Right atrium auricular region (tissue), 2 donors: ENCODE results near the gene BAG5. TPM values are rescaled to one million over a fixed set of nuclear protein-coding genes. Genes with fewer than 3 reads are reported as not detected.
A peak's percentile ranks its signal among the peaks of the same experiment; 100 is the strongest.

Experiments used
- DNase-seq: peaks from one replicate; pipeline ENCODE4 v3.0.0-alpha.2; 2019; ENCODE audit warnings: low spot score
- H3K27ac ChIP-seq, 2 donors: fragments of 200-600 bp; sonication (generic); 1 replicate in 1 of 2; 2 replicates in 1 of 2; pipeline ENCODE4 v1.5.1; 2016 to 2019
- H3K27me3 ChIP-seq, 2 donors: fragments of 200-600 bp; sonication (generic); one replicate each; pipeline versions ENCODE4 v1.5.1 to v1.6.0; 2017 to 2019
- H3K36me3 ChIP-seq: fragments of 200-600 bp; sonication (generic); one replicate; pipeline ENCODE4 v1.5.1; 2016
- H3K4me1 ChIP-seq, 2 donors: fragments of 200-600 bp; sonication (generic); one replicate each; pipeline versions ENCODE4 v1.5.1 to v1.6.0; 2017 to 2019
- H3K4me3 ChIP-seq, 2 donors: fragments of 200-600 bp; sonication (generic); 1 replicate in 1 of 2; 2 replicates in 1 of 2; pipeline ENCODE4 v1.5.1; 2017 to 2019; ENCODE audit warnings: mild to moderate bottlenecking in 1 of 2, moderate library complexity in 1 of 2
- H3K9me3 ChIP-seq, 2 donors: fragments of 200-600 bp; sonication (generic); one replicate each; pipeline ENCODE4 v1.5.1; 2019
- total RNA-seq, 2 donors: library from RNA; depleted of rRNA; stranded (reverse); fragments of >200 nt; gene quantifications; one replicate each; pipeline ENCODE4 v1.1.0, GENCODE V29; 2016
- TF ChIP-seq, protein P1 (sequence below), 2 donors: fragments of 200-600 bp; sonication (generic); IDR thresholded peaks; one replicate each; pipeline ENCODE4 v1.5.1; 2019; ENCODE audit warnings: antibody characterized with exemption in 2 of 2

BAG5 gene
- total RNA-seq, 2 donors from 2014 or later: 16.1 to 17.7 TPM

DNA sequence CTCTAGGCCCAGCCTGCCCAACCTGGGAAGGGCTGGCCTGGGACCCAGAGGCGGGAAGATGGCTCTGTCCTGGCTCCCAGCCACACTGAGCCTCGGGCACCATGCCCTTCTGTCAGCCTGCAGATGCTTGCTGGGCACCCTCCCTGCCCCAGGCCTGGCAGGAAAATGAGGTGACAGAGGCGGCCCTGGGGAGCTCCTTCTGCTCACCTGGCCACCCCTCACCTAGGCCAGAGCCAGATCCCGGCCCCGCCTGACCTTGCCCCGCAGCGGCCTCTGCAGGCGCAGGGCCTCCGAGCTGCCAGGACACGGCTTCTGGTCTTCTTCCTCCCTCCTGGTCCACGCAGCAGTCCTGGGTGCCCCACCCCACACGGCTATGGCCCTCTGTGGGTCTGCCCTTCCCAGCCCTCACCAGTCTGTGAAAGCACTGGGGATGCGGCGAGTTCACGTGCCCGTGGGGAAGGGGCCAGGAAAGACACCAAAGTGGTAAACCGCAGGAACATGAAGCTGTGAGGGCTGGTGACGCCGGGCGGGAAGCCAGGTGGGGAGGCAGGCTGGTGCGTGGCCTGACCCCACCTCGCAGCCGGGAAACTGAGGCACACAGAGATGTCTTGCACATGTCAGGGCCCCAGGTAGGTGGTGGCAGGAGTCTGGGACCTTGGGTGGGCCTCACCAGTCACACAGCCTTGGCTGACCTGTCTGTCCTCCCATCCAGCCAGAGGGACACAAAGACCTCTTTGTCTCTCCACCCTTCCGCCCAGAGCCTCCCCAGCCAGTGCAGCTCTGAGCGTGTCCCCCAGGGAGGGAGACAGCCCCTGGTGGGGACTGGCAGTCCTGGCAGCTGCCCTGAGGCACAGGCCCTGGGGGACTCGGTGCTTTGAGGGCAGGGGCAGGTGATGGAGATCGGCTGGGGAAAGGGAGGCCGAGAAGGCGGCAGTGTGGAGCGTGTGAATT lies 12.8 kb downstream of the BAG5 start:
- TF ChIP-seq, protein P1, sequence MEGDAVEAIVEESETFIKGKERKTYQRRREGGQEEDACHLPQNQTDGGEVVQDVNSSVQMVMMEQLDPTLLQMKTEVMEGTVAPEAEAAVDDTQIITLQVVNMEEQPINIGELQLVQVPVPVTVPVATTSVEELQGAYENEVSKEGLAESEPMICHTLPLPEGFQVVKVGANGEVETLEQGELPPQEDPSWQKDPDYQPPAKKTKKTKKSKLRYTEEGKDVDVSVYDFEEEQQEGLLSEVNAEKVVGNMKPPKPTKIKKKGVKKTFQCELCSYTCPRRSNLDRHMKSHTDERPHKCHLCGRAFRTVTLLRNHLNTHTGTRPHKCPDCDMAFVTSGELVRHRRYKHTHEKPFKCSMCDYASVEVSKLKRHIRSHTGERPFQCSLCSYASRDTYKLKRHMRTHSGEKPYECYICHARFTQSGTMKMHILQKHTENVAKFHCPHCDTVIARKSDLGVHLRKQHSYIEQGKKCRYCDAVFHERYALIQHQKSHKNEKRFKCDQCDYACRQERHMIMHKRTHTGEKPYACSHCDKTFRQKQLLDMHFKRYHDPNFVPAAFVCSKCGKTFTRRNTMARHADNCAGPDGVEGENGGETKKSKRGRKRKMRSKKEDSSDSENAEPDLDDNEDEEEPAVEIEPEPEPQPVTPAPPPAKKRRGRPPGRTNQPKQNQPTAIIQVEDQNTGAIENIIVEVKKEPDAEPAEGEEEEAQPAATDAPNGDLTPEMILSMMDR (IDR thresholded peaks at IDR 0.05): no peak
- peak overlapping the region; percentile 90 to 98 for H3K27ac ChIP-seq
- H3K9me3 ChIP-seq: no peaks in the 10 kb centered on the region
- H3K4me3 ChIP-seq: peak overlapping the region in 1 of 2 donors; percentile 42
- no peak for DNase-seq
- H3K27me3 ChIP-seq: no peaks in the 10 kb centered on the region
- peaks cover 0 to 61% of the 10 kb centered on the region in 2 donors for H3K4me1 ChIP-seq
- no peaks in the 10 kb centered on the region for H3K36me3 ChIP-seq

DNA sequence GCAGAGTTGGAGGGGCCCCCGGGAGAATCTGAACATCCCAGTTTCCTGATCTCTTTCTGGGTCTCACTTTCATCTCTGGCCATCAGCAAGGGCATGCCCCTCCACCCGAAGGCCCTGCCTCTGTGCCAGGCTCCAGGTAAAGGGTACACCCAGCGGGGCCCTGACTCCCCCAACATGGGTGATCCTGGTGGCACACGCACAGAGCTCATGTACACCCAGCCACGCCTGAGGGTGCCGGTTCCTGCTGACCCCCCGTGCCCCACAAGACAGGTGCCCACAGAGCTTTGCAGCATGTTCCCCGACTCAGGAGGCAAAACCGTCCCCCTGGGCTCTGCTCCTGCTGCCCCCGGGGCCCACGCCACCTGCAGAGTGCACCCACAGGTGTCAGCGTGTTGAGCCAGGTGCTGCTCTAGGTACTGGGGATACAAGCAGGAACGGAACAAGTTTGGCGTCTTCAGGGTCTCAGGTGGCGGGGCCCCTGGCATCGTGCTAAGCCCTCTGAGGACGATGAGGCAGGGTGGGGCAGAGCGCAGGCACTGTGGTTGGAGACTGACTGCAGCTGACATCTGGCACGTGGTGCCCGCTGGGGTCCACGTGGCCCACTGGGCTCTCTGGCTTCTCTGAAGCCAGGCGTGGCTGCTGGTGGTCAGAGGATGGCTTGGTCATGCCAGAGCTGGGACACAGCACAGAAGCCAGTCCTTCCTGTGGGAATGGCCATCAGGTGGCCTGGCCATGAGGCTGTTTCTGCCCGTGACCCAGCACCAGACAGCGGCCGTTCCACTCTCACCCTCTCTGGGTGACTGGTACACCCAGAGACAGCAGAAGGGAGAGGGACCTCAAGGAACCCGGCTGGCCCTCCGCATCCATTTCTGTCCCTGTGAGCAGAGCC lies 13.8 kb downstream of the BAG5 start:
- TF ChIP-seq, protein P1 (IDR thresholded peaks at IDR 0.05): no peak
- no peak for DNase-seq
- no peaks in the 10 kb centered on the region for H3K27me3 ChIP-seq
- H3K9me3 ChIP-seq: no peaks in the 10 kb centered on the region
- H3K4me1 ChIP-seq: peaks cover 0 to 69% of the 10 kb centered on the region in 2 donors
- peak overlapping the region; percentile 90 to 98 for H3K27ac ChIP-seq
- H3K36me3 ChIP-seq: no peaks in the 10 kb centered on the region
- no peak overlapping the region for H3K4me3 ChIP-seq

DNA sequence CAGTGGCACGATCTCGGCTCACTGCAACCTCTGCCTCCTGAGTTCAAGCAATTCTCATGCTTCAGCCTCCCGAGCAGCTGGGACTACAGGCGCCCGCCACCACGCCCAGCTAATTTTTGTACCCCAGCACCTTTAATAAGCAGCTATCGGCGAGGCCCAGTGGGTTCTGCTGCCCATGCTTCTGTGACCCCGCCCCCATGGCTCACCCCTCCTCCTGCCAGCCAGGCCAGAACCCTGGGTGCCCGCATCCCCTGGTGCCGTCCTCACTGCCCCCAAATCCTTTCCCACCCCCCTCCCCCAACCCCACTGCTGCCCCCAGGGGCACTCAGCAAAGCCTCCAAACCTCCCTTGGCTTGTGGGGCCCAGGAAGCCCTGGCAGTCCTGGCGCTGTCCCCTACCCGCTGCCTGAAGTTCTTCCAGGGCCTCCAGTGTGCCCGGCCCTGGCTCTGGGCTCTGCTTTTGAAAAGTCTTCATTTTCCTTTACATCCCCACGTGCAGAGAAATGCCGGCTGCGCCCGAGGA lies 14.5 kb downstream of the BAG5 start:
- DNase-seq: no peak
- Histone ChIP-seq H3K27me3 (no peaks in the 10 kb centered on the region), H3K36me3 (no peaks in the 10 kb centered on the region), H3K9me3 (no peaks in the 10 kb centered on the region), H3K4me1 (peaks cover 0 to 70% of the 10 kb centered on the region in 2 donors), H3K4me3 (no peak overlapping the region), H3K27ac (no peak overlapping the region)
- TF ChIP-seq, protein P1 (IDR thresholded peaks at IDR 0.05): no peak

DNA sequence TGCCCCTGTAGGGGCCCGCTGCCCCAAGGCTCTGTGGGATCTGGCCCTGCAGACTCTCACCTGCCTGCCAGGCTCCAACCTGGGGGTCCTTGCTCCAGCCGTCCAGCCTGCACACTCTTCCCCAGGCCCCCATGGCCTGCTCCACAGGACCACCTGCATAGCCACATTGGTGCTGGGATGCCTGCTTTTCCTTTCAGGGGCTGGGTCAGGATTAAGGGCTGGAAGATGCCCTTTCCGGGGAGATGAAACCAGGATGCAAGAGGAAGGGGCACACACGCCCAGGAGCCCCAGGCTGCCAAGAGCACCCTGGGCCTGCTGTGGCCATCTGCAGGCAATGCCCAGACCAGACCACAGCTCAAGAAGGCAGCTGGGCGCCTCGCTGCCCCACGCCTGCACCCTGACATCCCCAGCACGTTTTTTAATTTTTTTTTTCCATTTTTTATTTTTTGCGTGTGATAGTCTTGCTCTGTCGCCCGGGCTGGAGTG lies 15.0 kb downstream of the BAG5 start:
- no peaks in the 10 kb centered on the region for H3K36me3 ChIP-seq
- TF ChIP-seq, protein P1 (IDR thresholded peaks at IDR 0.05): no peak
- no peaks in the 10 kb centered on the region for H3K9me3 ChIP-seq
- no peak overlapping the region for H3K27ac ChIP-seq
- no peaks in the 10 kb centered on the region for H3K27me3 ChIP-seq
- no peak for DNase-seq
- H3K4me1 ChIP-seq: peaks cover 0 to 70% of the 10 kb centered on the region in 2 donors
- H3K4me3 ChIP-seq: no peak overlapping the region

DNA sequence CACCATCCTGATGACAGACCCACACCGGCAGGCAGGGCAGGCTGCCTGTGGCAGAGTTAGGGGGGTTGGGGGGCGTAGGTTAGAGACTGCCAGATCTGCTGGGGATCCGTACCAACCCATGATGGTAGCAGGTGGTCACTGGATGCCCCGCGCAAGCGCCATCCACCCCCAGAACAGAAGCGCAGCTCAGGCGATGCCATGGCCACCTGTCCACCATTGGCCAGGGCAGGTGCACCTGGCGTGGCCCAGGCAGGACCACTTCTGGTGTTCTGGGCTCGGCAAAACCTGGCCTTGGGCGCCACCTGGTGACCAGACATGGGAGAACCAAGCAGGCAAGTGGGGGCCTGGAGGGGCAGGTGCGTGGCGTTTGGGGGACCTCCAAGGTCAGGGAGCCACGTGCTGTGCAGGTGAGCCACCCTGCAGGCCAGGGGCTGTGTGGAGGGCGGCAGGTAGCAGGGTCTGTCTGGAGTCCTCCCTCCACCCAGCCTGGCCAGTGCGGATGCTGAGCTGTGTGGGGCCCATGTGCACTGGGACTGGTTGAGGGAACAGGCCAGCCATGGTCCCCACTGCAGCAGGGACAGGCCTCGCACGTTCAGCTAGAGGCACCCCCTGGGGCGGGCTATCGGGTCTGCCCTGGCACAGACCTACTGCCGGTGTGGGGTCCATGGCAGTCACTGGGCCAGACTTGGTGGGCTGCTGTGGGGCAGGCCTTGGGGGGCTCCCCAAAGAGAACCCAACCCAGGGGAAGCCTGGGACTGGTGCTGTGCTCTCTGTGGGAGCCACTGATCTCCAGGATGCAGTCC lies 15.6 kb downstream of the BAG5 start:
- Histone ChIP-seq H3K36me3 (no peaks in the 10 kb centered on the region), H3K4me1 (peaks cover 0 to 70% of the 10 kb centered on the region in 2 donors), H3K9me3 (no peaks in the 10 kb centered on the region), H3K27ac (peak overlapping the region in 1 of 2 donors; percentile 3), H3K27me3 (no peaks in the 10 kb centered on the region), H3K4me3 (no peak overlapping the region)
- TF ChIP-seq, protein P1 (IDR thresholded peaks at IDR 0.05): peak; percentile 88 to 94
- DNase-seq: no peak
